ENCODE results near the gene ARHGAP6.

Gene ARHGAP6

GRCh38 chrX:11386812-11387211 is 278.9 kb downstream of the ARHGAP6 start:
- TF ChIP-seq CTCF (IDR thresholded peaks at IDR 0.05), result no peak

GRCh38 chrX:11386001-11386523 is 279.7 kb downstream of the ARHGAP6 start:
- TF ChIP-seq CTCF (IDR thresholded peaks at IDR 0.05), result no peak

GRCh38 chrX:11382930-11383329 is 282.8 kb downstream of the ARHGAP6 start:
- no peak for TF ChIP-seq CTCF (IDR thresholded peaks at IDR 0.05)

- peak; percentile 46 for TF ChIP-seq CTCF (IDR thresholded peaks at IDR 0.05)
Measured at GRCh38 chrX:11381464-11381863, 284.3 kb downstream of the ARHGAP6 start.

- no peak for TF ChIP-seq CTCF (IDR thresholded peaks at IDR 0.05)
Measured at GRCh38 chrX:11380187-11380844, 285.4 kb downstream of the ARHGAP6 start.

GRCh38 chrX:11376163-11376562 is 289.6 kb downstream of the ARHGAP6 start:
- TF ChIP-seq CTCF (IDR thresholded peaks at IDR 0.05), result no peak

- TF ChIP-seq CTCF (IDR thresholded peaks at IDR 0.05), result no peak
Measured at GRCh38 chrX:11375614-11376119, 290.1 kb downstream of the ARHGAP6 start.
